ENCODE data around the gene SLIT2.

The SLIT2 gene

DNA sequence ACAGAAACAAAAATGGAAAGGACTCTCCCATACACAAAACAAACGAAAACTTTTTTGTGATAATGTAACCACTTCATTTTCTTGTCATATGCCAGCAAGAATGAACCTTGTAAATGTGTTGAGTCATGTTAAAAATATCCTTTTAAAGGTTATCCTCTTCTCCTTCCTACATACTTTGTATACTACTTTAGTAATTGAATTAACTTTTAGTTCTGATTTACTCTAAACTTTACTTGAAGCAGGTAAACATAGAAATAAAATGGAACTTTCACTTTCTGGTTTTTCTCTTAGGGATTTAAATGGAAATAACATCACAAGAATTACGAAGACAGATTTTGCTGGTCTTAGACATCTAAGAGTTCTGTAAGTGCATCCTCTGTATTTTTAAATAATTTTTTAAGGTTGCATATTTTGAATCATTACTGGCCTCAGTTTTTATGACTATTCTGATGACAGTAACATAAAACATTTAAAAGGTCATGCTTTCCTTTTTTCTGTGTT is 4.7 kb downstream of the SLIT2 start:
- TF ChIP-seq CTCF (IDR thresholded peaks at IDR 0.05), result no peak
- H3K27me3 Mint-ChIP-seq (ENCODE audit: low read depth, poor library complexity), result peaks cover 3% of the 10 kb centered on the region
- DNase-seq, result no peak
- peak overlapping the region; percentile 22 for H3K27ac Mint-ChIP-seq
- no peaks in the 10 kb centered on the region for H3K9me3 Mint-ChIP-seq
- H3K4me3 Mint-ChIP-seq, result peak overlapping the region; percentile 98
- peaks cover 47% of the 10 kb centered on the region for H3K4me1 Mint-ChIP-seq
- peaks cover 22% of the 10 kb centered on the region for H3K36me3 Mint-ChIP-seq (ENCODE audit: low read depth)

- no peak for DNase-seq
- Mint-ChIP-seq H3K27ac (no peak overlapping the region), H3K4me1 (peaks cover 50% of the 10 kb centered on the region), H3K36me3 (ENCODE audit: low read depth) (peaks cover 44% of the 10 kb centered on the region), H3K4me3 (no peak overlapping the region), H3K9me3 (no peaks in the 10 kb centered on the region), H3K27me3 (ENCODE audit: low read depth, poor library complexity) (no peaks in the 10 kb centered on the region)
- no peak for TF ChIP-seq CTCF (IDR thresholded peaks at IDR 0.05)
Measured at GRCh38 chr4:20259707-20260106, 8.0 kb downstream of the SLIT2 start.

- no peaks in the 10 kb centered on the region for H3K27me3 Mint-ChIP-seq (ENCODE audit: low read depth, poor library complexity)
- H3K4me3 Mint-ChIP-seq, result no peak overlapping the region
- H3K27ac Mint-ChIP-seq, result no peak overlapping the region
- H3K4me1 Mint-ChIP-seq, result peaks cover 49% of the 10 kb centered on the region
- no peak for TF ChIP-seq CTCF (IDR thresholded peaks at IDR 0.05)
- H3K36me3 Mint-ChIP-seq (ENCODE audit: low read depth), result peaks cover 44% of the 10 kb centered on the region
- DNase-seq, result no peak
- H3K9me3 Mint-ChIP-seq, result no peaks in the 10 kb centered on the region
Measured at GRCh38 chr4:20260821-20261220, 9.1 kb downstream of the SLIT2 start.

GRCh38 chr4:20262221-20262620 is 10.5 kb downstream of the SLIT2 start:
- Mint-ChIP-seq H3K36me3 (ENCODE audit: low read depth) (peaks cover 44% of the 10 kb centered on the region), H3K27ac (no peak overlapping the region), H3K27me3 (ENCODE audit: low read depth, poor library complexity) (no peaks in the 10 kb centered on the region), H3K9me3 (no peaks in the 10 kb centered on the region), H3K4me3 (no peak overlapping the region), H3K4me1 (peaks cover 44% of the 10 kb centered on the region)
- no peak for DNase-seq
- TF ChIP-seq CTCF (IDR thresholded peaks at IDR 0.05), result no peak

DNA sequence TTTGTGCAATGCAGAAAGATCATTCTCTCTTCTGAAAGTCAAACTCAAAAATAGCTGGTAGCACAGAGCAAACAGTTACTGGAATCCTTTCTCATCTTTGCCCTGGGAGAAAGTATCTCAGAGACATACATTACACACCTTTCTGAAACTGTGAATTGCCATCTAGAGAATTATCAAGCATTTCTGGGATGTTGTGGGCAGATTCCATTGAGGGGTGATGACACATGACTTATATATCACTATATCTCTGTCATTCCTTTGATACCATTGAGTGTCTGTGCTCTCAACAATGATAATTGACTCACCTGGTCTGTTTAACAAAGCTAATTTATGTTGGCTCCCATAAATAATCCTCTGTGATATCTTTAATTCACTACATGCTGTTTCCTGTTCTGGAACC is 13.0 kb downstream of the SLIT2 start:
- peaks cover 44% of the 10 kb centered on the region for H3K36me3 Mint-ChIP-seq (ENCODE audit: low read depth)
- no peaks in the 10 kb centered on the region for H3K9me3 Mint-ChIP-seq
- no peak for TF ChIP-seq CTCF (IDR thresholded peaks at IDR 0.05)
- no peaks in the 10 kb centered on the region for H3K27me3 Mint-ChIP-seq (ENCODE audit: low read depth, poor library complexity)
- H3K4me1 Mint-ChIP-seq, result peaks cover 52% of the 10 kb centered on the region
- DNase-seq, result no peak
- no peak overlapping the region for H3K4me3 Mint-ChIP-seq
- no peak overlapping the region for H3K27ac Mint-ChIP-seq

- H3K9me3 Mint-ChIP-seq, result no peaks in the 10 kb centered on the region
- no peak overlapping the region for H3K27ac Mint-ChIP-seq
- no peaks in the 10 kb centered on the region for H3K27me3 Mint-ChIP-seq (ENCODE audit: low read depth, poor library complexity)
- H3K36me3 Mint-ChIP-seq (ENCODE audit: low read depth), result peaks cover 45% of the 10 kb centered on the region
- H3K4me1 Mint-ChIP-seq, result peaks cover 58% of the 10 kb centered on the region
- H3K4me3 Mint-ChIP-seq, result no peak overlapping the region
- TF ChIP-seq CTCF (IDR thresholded peaks at IDR 0.05), result no peak
- DNase-seq, result no peak
Measured at GRCh38 chr4:20265726-20266125, 14.0 kb downstream of the SLIT2 start.

Measured in nephron progenitor cell (in vitro differentiated cells).